HCT116 (cell line): ENCODE data around the gene PPP1R12B. TPM values are rescaled to one million over a fixed set of nuclear protein-coding genes. Genes with fewer than 3 reads are reported as not detected.
"Not testable (repeated sequence)": the region's sequence is repeated elsewhere in the genome, so short reads cannot be mapped to it uniquely, and the experiment has no call there.

Source experiments
- ATAC-seq: fragments of 200-7000 bp; cut with Tn5 transposase; 2 replicates; pipeline ENCODE4 v1.9.1; 2020; ENCODE audit warnings: mild to moderate bottlenecking, moderate library complexity
- BruUV-seq: library from RNA; stranded (reverse); fragments of 400-500 nt; replicated peaks from 2 replicates; lab custom pipeline; 2021; lab: Mats Ljungman, UMichigan
- CTCF ChIA-PET: fragments of 300-600 bp; sonication (Branson Sonifier 250); formaldehyde crosslinking; loops from one replicate; lab custom pipeline; 2021; ENCODE audit warnings: antibody characterized with exemption; lab: Charles Lee
- POLR2A ChIA-PET: fragments of 300-600, 350-600 bp; sonication (Branson Sonifier 250); formaldehyde crosslinking; loops from one replicate; lab custom pipeline; 2021; ENCODE audit warnings: antibody characterized with exemption; lab: Charles Lee
- RAD21 ChIA-PET, 2 experiments: fragments of 300-600 bp; sonication (Branson Sonifier 250); formaldehyde crosslinking; loops; one replicate each; lab custom pipeline; 2023; ENCODE audit warnings: low total read pairs in 2 of 2; ENCODE audit not compliant: uncharacterized antibody in 2 of 2, unreplicated experiment in 2 of 2, low non-redundant PET in 1 of 2; lab: Charles Lee
- DNase-seq: peaks from one replicate; pipeline ENCODE4 v3.0.0-alpha.2; 2010; ENCODE audit warnings: low read depth, low spot score
- H2AFZ ChIP-seq: fragments of 200-600 bp; shearing (Covaris generic), sonication (generic); 2 replicates; pipeline ENCODE4 v1.6.1; 2017; ENCODE audit warnings: low read depth, mixed run types, mixed read lengths, antibody characterized with exemption, low read length; ENCODE audit not compliant: poor library complexity, severe bottlenecking
- H3K27ac ChIP-seq: 2 replicates; pipeline ENCODE4 v1.5.1; 2012; ENCODE audit warnings: low read depth, low read length
- H3K27me3 ChIP-seq: fragments of 200-600 bp; sonication (generic); 2 replicates; pipeline ENCODE4 v1.6.1; 2016; ENCODE audit warnings: mixed run types, low read length, mixed read lengths; ENCODE audit not compliant: insufficient read depth
- H3K36me3 ChIP-seq, 2 experiments: fragments of 200-500 bp in 1 of 2; fragments of 200-600 bp in 1 of 2; sonication (Bioruptor generic) in 1 of 2; sonication (generic) in 1 of 2; 2 replicates each; pipeline versions ENCODE4 v1.5.1 to v1.6.1; 2014 to 2016; ENCODE audit warnings: low read length in 2 of 2, inconsistent platforms in 1 of 2, mixed read lengths in 1 of 2, mixed run types in 1 of 2; ENCODE audit not compliant: insufficient read depth in 2 of 2, control insufficient read depth in 1 of 2
- H3K4me1 ChIP-seq, 2 experiments: fragments of 200-600 bp in 1 of 2; sonication (generic) in 1 of 2; 2 replicates each; pipeline versions ENCODE4 v1.5.1 to v1.6.1; 2012 to 2017; ENCODE audit warnings: low read length in 2 of 2, inconsistent platforms in 1 of 2, mild to moderate bottlenecking in 1 of 2, mixed read lengths in 1 of 2, mixed run types in 1 of 2, moderate library complexity in 1 of 2; ENCODE audit not compliant: insufficient read depth in 2 of 2, control insufficient read depth in 1 of 2
- H3K4me2 ChIP-seq: fragments of 200-600 bp; sonication (generic); 2 replicates; pipeline ENCODE4 v1.6.1; 2017; ENCODE audit warnings: mixed run types, low read length, mixed read lengths
- H3K4me3 ChIP-seq, 2 experiments: fragments of 200-600 bp in 1 of 2; sonication (generic) in 1 of 2; replicated peaks in 1 of 2; 2 replicates each; pipeline ENCODE4 v1.5.1; 2011 to 2016; ENCODE audit warnings: low read length in 2 of 2, control low read depth in 1 of 2, low read depth in 1 of 2, mild to moderate bottlenecking in 1 of 2, mixed read lengths in 1 of 2, mixed run types in 1 of 2
- H3K79me2 ChIP-seq: fragments of 200-600 bp; sonication (generic); 2 replicates; pipeline ENCODE4 v1.6.1; 2017; ENCODE audit warnings: mild to moderate bottlenecking, mixed run types, low read length, moderate library complexity, mixed read lengths; ENCODE audit not compliant: insufficient read depth
- H3K9ac ChIP-seq: fragments of 200-600 bp; sonication (generic); 2 replicates; pipeline ENCODE4 v1.6.1; 2016; ENCODE audit warnings: low read length, mixed read lengths
- H3K9me2 ChIP-seq: fragments of 200-600 bp; sonication (generic), shearing (Covaris generic); 2 replicates; pipeline ENCODE4 v1.6.1; 2017; ENCODE audit warnings: mixed run types, mild to moderate bottlenecking, moderate library complexity; ENCODE audit not compliant: insufficient read depth
- H3K9me3 ChIP-seq, 2 experiments: fragments of 200-500 bp in 1 of 2; fragments of 200-600 bp in 1 of 2; sonication (Bioruptor generic) in 1 of 2; sonication (generic) in 1 of 2; 2 replicates each; pipeline ENCODE4 v1.6.1; 2014 to 2017; ENCODE audit warnings: low read length in 2 of 2, mixed read lengths in 2 of 2, inconsistent platforms in 1 of 2, low read depth in 1 of 2, mild to moderate bottlenecking in 1 of 2, mixed run types in 1 of 2, moderate library complexity in 1 of 2; ENCODE audit not compliant: control insufficient read depth in 1 of 2, insufficient read depth in 1 of 2
- H4K20me1 ChIP-seq: fragments of 200-600 bp; sonication (generic), shearing (Covaris generic); 2 replicates; pipeline ENCODE4 v1.6.1; 2017; ENCODE audit warnings: mixed run types, mild to moderate bottlenecking, moderate library complexity; ENCODE audit not compliant: insufficient read depth
- FOSL1 ChIP-seq: IDR thresholded peaks from 2 replicates; pipeline ENCODE4 v1.6.1; 2012; ENCODE audit warnings: low read depth
- JUND ChIP-seq: IDR thresholded peaks from 2 replicates; pipeline ENCODE4 v1.6.1; 2012
- intact Hi-C: fragments of 100-400 bp; cut with micrococcal nuclease; formaldehyde crosslinking; loops from 2 replicates; pipeline ENCODE4 v1.10.0; 2022
- total RNA-seq: library from RNA; stranded (reverse); gene quantifications from one replicate; pipeline ENCODE4 v1.2.1, GENCODE V29; 2021; ENCODE audit not compliant: unreplicated experiment
- TF ChIP-seq, protein P1 (sequence below), 3 experiments: fragments of 200-600 bp in 1 of 3; sonication (generic) in 1 of 3; IDR thresholded peaks in 2 of 3; conservative IDR thresholded peaks in 1 of 3; 2 replicates each; pipeline ENCODE4 v1.5.1; 2012 to 2017; ENCODE audit warnings: low read depth in 2 of 3, low read length in 2 of 3, antibody characterized with exemption in 1 of 3, borderline replicate concordance in 1 of 3, control low read depth in 1 of 3, mild to moderate bottlenecking in 1 of 3, mixed read lengths in 1 of 3, mixed run types in 1 of 3, moderate library complexity in 1 of 3; ENCODE audit not compliant: insufficient read depth in 1 of 3

The PPP1R12B gene
- total RNA-seq, 1 experiment from 2014 or later = 14.3 TPM

DNA sequence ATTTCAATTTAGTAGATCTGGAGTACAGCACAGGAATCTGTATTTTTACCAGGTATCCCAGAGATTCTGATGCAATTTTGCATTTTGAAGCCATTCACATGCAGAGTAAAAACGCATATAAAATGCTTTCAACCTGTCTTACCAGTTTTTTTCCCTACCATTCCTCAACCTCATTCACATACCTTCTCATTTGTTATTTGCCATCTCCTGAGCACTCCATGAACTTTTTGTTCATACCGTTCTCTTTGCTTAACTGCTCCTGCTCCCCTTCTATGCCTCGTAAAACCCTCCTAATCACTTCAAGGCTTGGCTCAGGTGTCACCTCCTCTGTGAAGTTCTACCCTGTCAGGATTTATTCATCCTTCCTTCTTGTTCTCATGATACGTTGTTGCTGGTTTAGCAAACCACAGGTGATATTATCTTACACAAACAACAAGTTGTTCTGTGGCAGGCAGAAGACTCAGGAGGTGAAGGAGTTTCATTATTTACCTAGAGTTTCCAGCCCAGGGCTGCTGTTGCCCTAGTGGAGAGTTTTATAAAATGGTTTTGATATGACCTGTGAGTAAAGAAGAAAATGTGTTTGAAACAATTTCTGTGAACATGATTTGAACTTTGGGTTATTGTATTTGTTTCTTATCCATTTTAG lies 31.5 kb downstream of the PPP1R12B start:
- BruUV-seq, H3K79me2 ChIP-seq, RAD21 ChIA-PET, CTCF ChIA-PET, POLR2A ChIA-PET, intact Hi-C loops, DNase-seq, H4K20me1 ChIP-seq, H3K36me3 ChIP-seq, H3K27me3 ChIP-seq, H3K9me3 ChIP-seq, H3K9me2 ChIP-seq: not testable (repeated sequence)
- H3K4me1 ChIP-seq = peaks cover 24 to 28% of the 10 kb centered on the region in 2 experiments
- H2AFZ ChIP-seq = peak overlapping the region; percentile 25
- peak; percentile 81 for ATAC-seq
- TF ChIP-seq, protein P1, sequence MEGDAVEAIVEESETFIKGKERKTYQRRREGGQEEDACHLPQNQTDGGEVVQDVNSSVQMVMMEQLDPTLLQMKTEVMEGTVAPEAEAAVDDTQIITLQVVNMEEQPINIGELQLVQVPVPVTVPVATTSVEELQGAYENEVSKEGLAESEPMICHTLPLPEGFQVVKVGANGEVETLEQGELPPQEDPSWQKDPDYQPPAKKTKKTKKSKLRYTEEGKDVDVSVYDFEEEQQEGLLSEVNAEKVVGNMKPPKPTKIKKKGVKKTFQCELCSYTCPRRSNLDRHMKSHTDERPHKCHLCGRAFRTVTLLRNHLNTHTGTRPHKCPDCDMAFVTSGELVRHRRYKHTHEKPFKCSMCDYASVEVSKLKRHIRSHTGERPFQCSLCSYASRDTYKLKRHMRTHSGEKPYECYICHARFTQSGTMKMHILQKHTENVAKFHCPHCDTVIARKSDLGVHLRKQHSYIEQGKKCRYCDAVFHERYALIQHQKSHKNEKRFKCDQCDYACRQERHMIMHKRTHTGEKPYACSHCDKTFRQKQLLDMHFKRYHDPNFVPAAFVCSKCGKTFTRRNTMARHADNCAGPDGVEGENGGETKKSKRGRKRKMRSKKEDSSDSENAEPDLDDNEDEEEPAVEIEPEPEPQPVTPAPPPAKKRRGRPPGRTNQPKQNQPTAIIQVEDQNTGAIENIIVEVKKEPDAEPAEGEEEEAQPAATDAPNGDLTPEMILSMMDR (IDR thresholded peaks at IDR 0.05 in 2 of 3, conservative IDR thresholded peaks at IDR 0.05 in 1 of 3; ENCODE audit: borderline replicate concordance in 1 of 3, insufficient read depth in 1 of 3, low read depth in 2 of 3, low read length in 2 of 3) = peak in 2 of 3 experiments; percentile 21 to 52; a peak in 3 of 6 replicates
- peak overlapping the region; percentile 63; the same call in 1 of the 2 replicates for H3K27ac ChIP-seq
- peak overlapping the region in 1 of 2 experiments; percentile 48; a peak in 3 of 4 replicates for H3K4me3 ChIP-seq
- H3K9ac ChIP-seq = peak overlapping the region; percentile 46
- H3K4me2 ChIP-seq = peak overlapping the region; percentile 83

DNA sequence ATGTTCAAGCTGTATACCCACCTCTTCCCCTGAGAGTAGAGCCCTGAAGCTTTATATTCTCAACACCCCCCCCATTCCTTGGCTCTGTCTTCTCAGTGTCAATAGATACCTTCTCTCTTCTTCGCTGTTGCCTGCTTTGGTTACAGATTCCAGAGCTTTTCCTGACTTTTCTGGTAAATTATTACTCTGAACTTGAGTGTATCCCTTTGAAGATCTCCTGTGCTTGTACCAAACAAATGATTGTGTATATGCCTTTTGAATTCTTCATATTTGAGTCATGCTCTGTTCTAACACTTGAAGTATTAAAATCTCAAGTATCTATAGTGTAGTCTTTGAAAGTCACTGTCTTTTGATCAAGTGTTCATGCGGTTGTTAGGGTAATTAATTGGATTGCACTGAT lies 32.0 kb downstream of the PPP1R12B start:
- ATAC-seq = peak; percentile 78
- RAD21 ChIA-PET, H3K27me3 ChIP-seq, H3K9me3 ChIP-seq, POLR2A ChIA-PET, DNase-seq, CTCF ChIA-PET, intact Hi-C loops, BruUV-seq, H4K20me1 ChIP-seq, H3K79me2 ChIP-seq, H3K9me2 ChIP-seq, H3K36me3 ChIP-seq: not testable (repeated sequence)
- peak; percentile 17; the same call in 1 of the 2 replicates for TF ChIP-seq FOSL1
- TF ChIP-seq JUND = peak; percentile 23; the same call in 1 of the 2 replicates
- peak overlapping the region; percentile 46; the same call in 1 of the 2 replicates for H3K9ac ChIP-seq
- peak overlapping the region; percentile 63; the same call in 1 of the 2 replicates for H3K27ac ChIP-seq
- peaks cover 24 to 28% of the 10 kb centered on the region in 2 experiments for H3K4me1 ChIP-seq
- H2AFZ ChIP-seq = peak overlapping the region; percentile 25
- peak overlapping the region; percentile 83 for H3K4me2 ChIP-seq
- peak overlapping the region in 1 of 2 experiments; percentile 48; a peak in 3 of 4 replicates for H3K4me3 ChIP-seq

DNA sequence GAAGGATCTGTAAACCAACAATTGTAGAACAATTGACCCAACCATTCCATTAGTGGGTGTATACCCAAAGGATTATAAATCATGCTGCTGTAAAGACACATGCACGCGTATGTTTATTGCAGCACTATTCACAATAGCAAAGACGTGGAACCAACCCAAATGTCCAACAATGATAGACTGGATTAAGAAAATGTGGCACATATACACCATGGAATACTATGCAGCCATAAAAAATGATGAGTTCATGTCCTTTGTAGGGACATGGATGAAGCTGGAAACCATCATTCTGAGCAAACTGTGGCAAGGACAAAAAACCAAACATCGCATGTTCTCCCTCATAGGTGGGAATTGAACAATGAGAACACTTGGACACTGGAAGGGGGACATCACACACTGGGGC lies 33.4 kb downstream of the PPP1R12B start:
- BruUV-seq, H3K27ac ChIP-seq, H3K36me3 ChIP-seq, POLR2A ChIA-PET, H3K27me3 ChIP-seq, intact Hi-C loops, H3K79me2 ChIP-seq, H3K4me3 ChIP-seq, H3K4me2 ChIP-seq, H3K9me2 ChIP-seq, H4K20me1 ChIP-seq, H3K9ac ChIP-seq, ATAC-seq, CTCF ChIA-PET, H3K9me3 ChIP-seq, DNase-seq, H2AFZ ChIP-seq, RAD21 ChIA-PET: not testable (repeated sequence)
- H3K4me1 ChIP-seq = peaks cover 24 to 28% of the 10 kb centered on the region in 2 experiments

DNA sequence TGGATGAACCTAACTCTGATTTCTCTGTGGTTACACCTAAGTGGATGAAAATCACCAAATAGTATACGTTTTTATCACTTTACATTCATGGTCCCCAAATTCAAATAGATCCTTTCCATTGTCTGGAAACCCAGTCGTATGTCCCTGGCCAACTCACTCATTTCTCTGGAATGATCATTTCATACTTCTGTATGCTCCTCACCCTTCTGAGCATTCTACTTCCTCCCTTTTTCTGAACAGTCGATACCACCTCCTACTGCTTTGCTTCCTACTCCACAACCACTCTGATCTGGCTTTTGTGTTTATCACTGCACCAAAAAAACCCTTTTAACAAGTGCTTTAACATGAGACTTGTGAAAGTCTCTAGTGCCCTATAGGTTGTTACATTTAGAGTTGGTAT lies 47.3 kb downstream of the PPP1R12B start:
- H2AFZ ChIP-seq, POLR2A ChIA-PET, H3K27ac ChIP-seq, H3K4me1 ChIP-seq, H3K27me3 ChIP-seq, BruUV-seq, H3K79me2 ChIP-seq, DNase-seq, CTCF ChIA-PET, H3K4me2 ChIP-seq, H3K36me3 ChIP-seq, RAD21 ChIA-PET, ATAC-seq, intact Hi-C loops, H3K9me2 ChIP-seq, H3K4me3 ChIP-seq, H3K9me3 ChIP-seq, H3K9ac ChIP-seq, H4K20me1 ChIP-seq: not testable (repeated sequence)
